NCI-H526 (cell line): ENCODE measurements around the gene MAP2.

Experiments
- DNase-seq, 2 experiments: peaks; one replicate each; lab custom pipeline; 2025; lab: John Stamatoyannopoulos, UW

Gene MAP2

GRCh38 chr2:209423562-209424198 is at the start of gene MAP2:
MAP2 (plus strand) TSS chr2:209424047; CDS start chr2:209653171, 229,124 bp downstream.
- peak; percentile 56 to 93 for DNase-seq

DNA sequence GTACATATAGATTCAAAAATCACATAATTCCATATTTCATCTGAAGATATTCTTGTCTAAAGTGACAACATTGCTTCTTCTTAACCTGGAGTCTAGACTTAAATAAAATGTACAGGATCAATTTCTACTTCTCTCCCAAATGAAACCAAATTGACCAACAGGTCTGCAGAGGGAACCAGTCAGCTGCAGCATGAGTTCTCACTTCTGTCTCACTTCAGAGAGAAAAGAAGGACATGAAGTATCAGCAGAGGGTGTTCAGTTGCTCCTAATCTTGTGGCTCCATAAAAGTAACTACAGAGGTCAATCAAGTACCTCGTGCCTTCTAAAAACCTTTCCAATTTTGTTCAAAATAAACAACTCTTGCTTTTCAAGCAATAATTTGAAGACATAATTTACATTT is 47.2 kb upstream of the MAP2 start:
- DNase-seq: no peak

- DNase-seq: peak; percentile 30 to 52
Measured at GRCh38 chr2:209380293-209380692, 43.6 kb upstream of the MAP2 start.

DNA sequence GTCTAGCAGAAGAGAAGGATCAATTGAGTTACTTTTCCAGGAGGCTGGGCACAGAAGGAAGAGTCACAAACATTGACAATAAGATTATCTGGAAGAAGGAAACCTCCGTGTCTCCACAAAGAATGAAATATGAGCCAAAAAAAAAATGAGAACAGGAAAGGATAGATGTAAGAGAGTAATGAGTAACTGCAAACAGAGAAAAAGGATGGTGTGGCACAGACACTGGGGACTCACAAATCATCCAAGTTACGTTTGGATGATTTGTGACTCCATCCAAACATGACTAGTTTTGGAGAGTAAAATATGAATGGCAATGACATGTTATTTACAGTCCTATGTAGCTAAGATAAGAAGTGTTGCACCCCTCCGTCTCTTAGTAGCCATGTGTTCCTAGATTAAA is 42.8 kb upstream of the MAP2 start:
- DNase-seq: no peak

DNA sequence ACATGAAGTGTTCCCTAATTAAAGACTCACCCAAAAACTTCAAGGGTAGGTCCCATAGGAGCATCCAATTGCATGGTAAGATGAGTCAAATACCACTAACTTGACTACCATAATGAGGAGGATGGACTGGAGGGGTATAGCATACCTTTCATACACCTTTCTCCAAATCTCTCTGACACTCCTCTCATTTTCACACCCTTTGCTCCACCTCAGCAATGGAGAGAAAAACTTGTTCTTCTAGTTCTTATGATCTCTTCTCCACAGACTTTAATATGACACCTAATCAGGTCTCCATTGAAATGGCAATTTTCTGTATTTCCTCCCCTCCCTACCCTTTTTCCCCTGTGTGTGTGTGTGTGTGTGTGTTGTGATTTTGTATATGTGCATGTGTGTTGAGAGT is 41.1 kb upstream of the MAP2 start:
- DNase-seq: no peak

DNA sequence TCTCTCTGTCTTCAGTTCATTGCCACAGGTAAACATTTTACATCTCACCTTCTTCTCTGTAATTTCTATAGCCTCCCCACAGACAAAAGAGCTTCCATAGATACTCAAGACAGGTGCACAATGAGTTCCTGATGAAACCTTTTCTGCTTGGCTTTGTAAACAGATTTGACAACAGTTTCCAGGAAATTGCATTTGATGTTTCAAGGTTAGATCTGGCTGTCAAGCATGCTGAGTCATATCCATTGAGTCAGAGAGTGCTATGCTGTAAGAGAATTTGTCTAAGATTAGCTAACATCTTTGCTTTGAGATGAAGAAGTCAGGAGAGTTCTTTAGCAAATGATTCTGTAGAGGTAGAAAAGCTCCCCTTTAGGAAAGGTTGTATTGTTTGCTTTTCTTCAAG is 40.6 kb upstream of the MAP2 start:
- no peak for DNase-seq

GRCh38 chr2:209387389-209387788 is 36.5 kb upstream of the MAP2 start:
- no peak for DNase-seq

DNA sequence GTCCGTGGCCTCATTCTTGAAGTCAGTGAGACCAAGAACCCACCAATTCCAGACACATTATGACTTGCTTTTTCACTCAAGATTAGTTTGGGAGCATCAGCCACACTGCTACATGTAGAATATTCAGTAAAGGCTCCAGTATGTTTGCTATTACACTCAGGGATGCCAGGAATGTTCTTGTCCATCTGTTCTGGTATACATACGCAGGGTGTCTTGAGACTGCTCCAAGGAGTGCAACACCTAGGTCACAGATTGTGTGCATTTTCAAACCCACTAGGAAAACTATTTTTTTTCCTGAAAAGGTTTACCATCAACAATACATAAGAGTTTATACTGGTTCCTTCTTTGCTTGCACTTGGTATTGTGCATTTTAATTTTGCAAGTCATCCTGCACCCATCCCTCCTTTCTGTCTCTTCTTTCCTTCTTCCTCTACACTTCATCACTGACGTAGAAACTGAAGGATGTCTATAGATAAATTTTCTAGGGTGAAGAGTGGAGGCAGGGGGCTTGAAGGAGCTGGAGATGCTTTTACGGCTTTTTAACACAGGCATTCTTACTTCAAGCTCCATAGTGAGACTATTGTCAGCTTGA is 35.3 kb upstream of the MAP2 start:
- DNase-seq: no peak

DNA sequence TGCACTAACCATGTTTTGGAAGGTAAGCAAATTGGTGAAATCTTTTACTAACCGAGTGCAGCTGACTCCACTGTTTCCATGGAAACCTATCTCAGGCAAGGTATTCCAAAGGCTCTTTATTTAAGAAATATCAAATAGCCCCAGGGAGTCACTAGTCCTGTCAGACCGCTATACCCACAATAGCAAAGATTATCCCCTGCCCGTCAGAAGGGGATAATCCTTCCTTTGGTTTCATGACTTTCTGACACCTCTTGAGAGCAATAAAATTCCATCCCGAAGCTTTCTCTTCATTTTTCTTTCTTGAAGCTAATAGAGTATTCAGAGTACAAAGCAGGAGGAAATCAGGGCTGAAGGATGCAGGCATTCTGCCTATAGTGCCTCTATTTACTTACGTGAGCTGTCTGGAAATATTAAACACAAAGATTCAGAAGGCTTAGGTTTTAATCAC is 34.7 kb upstream of the MAP2 start:
- no peak for DNase-seq

- DNase-seq: no peak
Measured at GRCh38 chr2:209390839-209391238, 33.0 kb upstream of the MAP2 start.

DNA sequence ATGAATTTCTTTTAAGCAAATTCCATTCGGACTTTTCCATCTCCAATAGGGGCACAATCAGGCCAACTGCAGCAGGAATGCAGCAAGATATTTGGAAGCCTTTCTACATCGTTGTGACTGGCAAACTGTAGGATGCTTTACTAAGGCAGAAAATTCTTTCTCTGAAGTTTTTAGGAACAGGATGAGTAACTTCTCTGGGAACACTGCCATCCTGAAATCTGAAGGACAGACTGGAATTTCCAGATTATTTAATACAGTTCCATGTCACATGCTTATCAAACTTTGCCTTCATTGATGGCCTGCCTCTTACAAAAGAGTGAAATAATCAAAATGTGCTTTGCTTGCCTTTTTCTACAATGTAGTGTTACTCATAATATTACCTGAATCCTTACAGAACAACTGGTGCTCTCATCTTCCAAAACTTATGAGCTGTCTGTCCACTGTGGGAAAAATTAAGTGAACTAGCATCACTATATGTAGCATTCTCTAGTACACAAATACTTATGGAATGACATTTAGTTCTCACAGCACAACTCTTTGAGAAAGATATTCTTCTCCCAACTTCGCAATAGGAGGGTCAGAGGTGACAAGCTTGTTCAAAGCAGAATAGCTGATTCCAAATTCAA is 32.0 kb upstream of the MAP2 start:
- DNase-seq: no peak

- DNase-seq: no peak
Measured at GRCh38 chr2:209395229-209395628, 28.6 kb upstream of the MAP2 start.

DNA sequence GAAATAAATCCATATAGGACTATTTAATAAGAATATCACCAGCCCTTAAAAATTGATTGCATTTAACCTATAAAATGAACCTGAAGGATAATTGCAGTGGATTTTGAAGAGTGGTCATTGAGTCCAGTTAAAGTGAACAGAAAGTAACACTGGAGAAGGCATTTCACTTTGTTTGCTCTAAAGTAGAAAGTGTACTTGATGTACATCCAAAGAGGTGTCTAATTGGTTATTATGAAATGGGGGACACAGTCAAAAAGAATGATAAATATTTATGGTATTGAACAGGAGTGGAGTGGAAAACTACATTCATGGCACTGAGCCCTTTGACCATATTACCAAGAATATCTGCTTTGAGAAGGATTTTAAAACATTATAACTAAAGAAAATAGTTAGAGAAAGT is 28.2 kb upstream of the MAP2 start:
- no peak for DNase-seq

- no peak for DNase-seq
Measured at GRCh38 chr2:209398463-209398862, 25.4 kb upstream of the MAP2 start.

DNA sequence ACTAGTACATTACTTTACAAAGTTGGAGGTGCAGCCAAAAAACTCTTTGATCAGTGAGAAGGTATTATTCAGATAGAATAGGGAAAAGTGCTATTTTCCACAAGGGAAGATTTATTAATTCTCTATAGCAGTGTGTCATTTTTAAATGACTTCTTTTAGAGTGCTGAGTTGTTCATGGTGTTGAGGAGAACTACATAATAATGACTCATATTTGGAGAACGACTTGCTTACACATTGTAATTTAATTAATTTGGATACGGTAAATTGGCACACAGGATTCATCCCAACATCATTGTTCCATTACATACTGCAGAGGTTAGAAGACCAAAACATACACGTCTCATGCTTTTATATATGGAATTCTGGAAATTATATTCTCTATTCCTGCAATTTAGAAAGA is 22.1 kb upstream of the MAP2 start:
- DNase-seq: no peak

- DNase-seq: no peak
Measured at GRCh38 chr2:209411296-209411695, 12.6 kb upstream of the MAP2 start.

DNA sequence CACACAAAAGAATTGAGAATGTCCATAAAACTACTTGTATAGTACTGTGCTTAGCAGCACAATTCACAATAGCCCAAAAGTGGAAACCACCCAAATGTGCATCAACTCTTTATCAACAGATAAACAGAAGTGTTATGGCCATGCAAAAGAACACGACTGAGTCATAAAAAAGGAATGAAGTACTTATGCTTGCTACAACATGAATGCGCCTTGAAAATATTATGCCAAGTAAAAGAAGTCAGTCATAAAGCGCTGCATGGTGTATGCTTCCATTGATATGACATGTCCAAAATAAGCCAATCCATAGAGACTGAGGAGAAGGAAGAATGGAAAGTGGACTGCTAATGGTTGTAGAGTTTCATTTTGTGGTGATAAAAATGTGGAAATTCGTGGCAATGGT is 12.1 kb upstream of the MAP2 start:
- DNase-seq: no peak

- no peak for DNase-seq
Measured at GRCh38 chr2:209413311-209414014, 10.4 kb upstream of the MAP2 start.

DNA sequence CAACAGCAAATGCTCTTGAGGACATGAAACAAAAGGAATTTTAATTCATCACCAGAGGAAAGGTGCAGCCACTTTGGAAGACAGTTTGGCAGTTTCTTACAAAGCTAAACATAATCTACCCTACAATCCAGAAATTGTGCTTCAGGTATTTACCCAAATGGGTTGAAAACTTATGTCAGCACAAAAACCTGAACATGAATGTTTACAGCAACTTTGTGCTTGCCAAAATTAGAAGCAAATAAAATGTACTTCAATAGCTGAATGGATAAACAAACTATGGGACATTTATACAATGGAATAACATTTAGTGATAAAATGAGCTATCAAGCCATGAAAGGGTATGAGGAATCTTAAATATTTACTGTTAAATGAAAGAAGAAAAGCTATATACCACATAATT is 6.9 kb upstream of the MAP2 start:
- DNase-seq: no peak

DNA sequence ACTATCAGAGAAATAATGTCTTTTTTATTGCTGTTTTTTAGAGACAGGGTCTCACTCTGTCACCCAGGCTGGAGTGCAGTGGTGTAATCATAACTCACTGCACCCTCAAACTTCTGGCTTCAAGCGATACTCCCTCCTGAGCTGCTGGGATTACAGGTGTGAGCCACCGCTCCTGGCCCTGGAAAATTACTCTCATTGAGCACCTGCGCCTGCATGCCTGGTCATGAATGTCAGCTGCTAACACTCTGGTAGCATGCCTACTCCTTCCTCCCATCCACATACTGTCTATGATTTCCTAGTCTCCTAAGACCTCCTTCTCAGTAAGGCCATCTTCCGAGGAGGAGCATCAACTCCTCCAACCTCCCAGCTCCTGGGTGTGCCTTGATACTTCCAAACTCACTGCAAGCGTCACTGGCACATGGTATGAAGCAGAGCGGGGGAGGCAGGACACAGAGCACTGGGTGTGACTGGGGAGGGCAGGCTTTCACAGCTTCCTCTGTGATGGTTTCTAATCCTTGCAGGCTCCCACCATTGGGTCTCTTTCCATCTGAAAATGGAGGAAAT is 1.6 kb upstream of the MAP2 start:
- peak in 1 of 2 experiments; percentile 35 for DNase-seq

DNA sequence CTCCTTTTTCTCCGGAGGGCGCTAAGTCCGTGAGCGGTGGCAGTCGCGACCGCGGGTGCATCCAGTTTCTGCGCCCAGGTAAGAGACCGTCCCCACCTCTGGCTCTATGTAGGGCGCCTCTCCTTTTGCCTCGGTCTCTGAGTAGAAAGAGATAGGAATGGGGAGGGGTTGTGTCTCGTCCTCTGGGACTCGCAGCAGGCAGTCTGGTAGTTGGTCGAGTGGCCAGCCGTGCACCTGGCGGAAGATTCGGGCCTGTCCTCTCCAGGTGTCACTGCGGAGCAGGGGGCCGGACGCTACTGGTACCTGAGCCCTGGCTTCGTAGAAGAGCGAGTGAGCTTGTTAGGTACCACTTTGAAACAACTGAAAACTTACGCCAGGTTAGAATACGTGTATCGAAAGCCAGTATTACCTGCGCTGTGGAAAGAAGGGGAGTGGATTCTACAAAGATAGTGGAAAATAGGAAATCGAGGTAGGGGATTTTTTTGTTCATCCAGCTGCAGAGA is 403 bp downstream of the MAP2 start:
- DNase-seq: peak; percentile 60 to 84

- peak in 1 of 2 experiments; percentile 30 for DNase-seq
Measured at GRCh38 chr2:209424781-209425470, 1.1 kb downstream of the MAP2 start.
